ENCODE data around the gene ZNF808. TPM values are rescaled to one million over a fixed set of nuclear protein-coding genes. Genes with fewer than 3 reads are reported as not detected.
"Not testable (repeated sequence)": the region's sequence is repeated elsewhere in the genome, so short reads cannot be mapped to it uniquely, and the experiment has no call there.

ZNF808 gene
- total and polyA plus RNA-seq, 2 of the 13 experiments (the other 11 are each of a cell fraction or from before 2014, with no cell fraction given): 3.0 to 7.4 TPM

GRCh38 chr19:52601974-52602366 lies 74.5 kb downstream of the ZNF808 start:
- H3K79me2 ChIP-seq (ENCODE audit: insufficient read depth, low read length); in situ Hi-C loops (cut with HindIII; ENCODE audit: extremely low pct_ligation_motif_present, low pct_unique_long_range_greater_than_20kb); H3K27me3 ChIP-seq (ENCODE audit: control insufficient read depth in 1 of 2, insufficient read depth in 2 of 2, low read length in 2 of 2); FAIRE-seq; H2AFZ ChIP-seq (ENCODE audit: low read length); CTCF ChIA-PET (ENCODE audit: low intra/inter-chr PET ratio, low total read pairs); H3K36me3 ChIP-seq (replicated peaks in 1 of 2; ENCODE audit: control insufficient read depth in 1 of 2, insufficient read depth in 2 of 2, low read length in 2 of 2); BruUV-seq (replicated peaks); H4K20me1 ChIP-seq (ENCODE audit: insufficient read depth, low read length): not testable (repeated sequence)
- Histone ChIP-seq H3K9ac (ENCODE audit: insufficient read depth, low read depth, low read length) (peak overlapping the region; percentile 73; the same call in 1 of the 2 replicates), H3K4me1 (ENCODE audit: insufficient read depth, low read length) (peaks cover 17% of the 10 kb centered on the region), H3K9me3 (ENCODE audit: low read length) (peaks cover 43% of the 10 kb centered on the region), H3K27ac (ENCODE audit: extremely low read length, insufficient read depth, low read length) (peak overlapping the region; percentile 82), H3K4me3 (replicated peaks in 1 of 3; ENCODE audit: insufficient read depth in 1 of 3, low read depth in 2 of 3, low read length in 3 of 3) (peak overlapping the region; percentile 41 to 73 (median 71); a peak in 5 of 6 replicates), H3K4me2 (ENCODE audit: low read depth, low read length) (peak overlapping the region; percentile 74)
- intact Hi-C loops (cut with micrococcal nuclease; ENCODE audit: unreplicated experiment): loop anchor here (2.0 kb wide), 1 partner anchor 27 kb away; no protein-coding TSS in a partner anchor
- POLR2A ChIA-PET: interaction anchor here (0.8 kb wide), 1 partner anchor 87 kb away, joined by 3 read pairs; no protein-coding TSS in a partner anchor
- ATAC-seq (peak; percentile 54), DNase-seq (ENCODE audit: low spot score) (peak; percentile 21)
- 75% methylated on average over 3 of the region's 3 CpGs for WGBS (ENCODE audit: low lambda C conversion rate)
- 0 out of 2 replicates have a peak, but pooled peaks have one; percentile 30 for TF ChIP-seq SAP130 (CRISPR knock-in tag; IDR thresholded peaks at IDR 0.05; ENCODE audit: low read depth)
- peak; percentile 50 for TF ChIP-seq CTCF (CRISPR knock-in tag; IDR thresholded peaks at IDR 0.05)
- TF ChIP-seq ZNF263 (CRISPR knock-in tag; IDR thresholded peaks at IDR 0.05): peak; percentile 76

GRCh38 chr19:52602941-52603340 lies 75.5 kb downstream of the ZNF808 start:
- H3K4me1 ChIP-seq (ENCODE audit: insufficient read depth, low read length): peaks cover 17% of the 10 kb centered on the region
- DNase-seq (ENCODE audit: low spot score) (no peak), ATAC-seq (no peak), FAIRE-seq (no peak)
- H3K4me3 ChIP-seq (replicated peaks in 1 of 3; ENCODE audit: insufficient read depth in 1 of 3, low read depth in 2 of 3, low read length in 3 of 3): no peak overlapping the region
- H2AFZ ChIP-seq (ENCODE audit: low read length): no peak overlapping the region
- peaks cover 39% of the 10 kb centered on the region for H3K9me3 ChIP-seq (ENCODE audit: low read length)
- peaks cover 9% of the 10 kb centered on the region for H3K79me2 ChIP-seq (ENCODE audit: insufficient read depth, low read length)
- WGBS (ENCODE audit: low lambda C conversion rate): 78% methylated on average over 2 of the region's 2 CpGs
- BruUV-seq (replicated peaks): no TSS peak
- H4K20me1 ChIP-seq (ENCODE audit: insufficient read depth, low read length): no peaks in the 10 kb centered on the region
- H3K27ac ChIP-seq (ENCODE audit: extremely low read length, insufficient read depth, low read length): no peak overlapping the region
- H3K27me3 ChIP-seq (ENCODE audit: control insufficient read depth in 1 of 2, insufficient read depth in 2 of 2, low read length in 2 of 2): no peaks in the 10 kb centered on the region
- ChIA-PET POLR2A (no interaction called here), CTCF (ENCODE audit: low intra/inter-chr PET ratio, low total read pairs) (no interaction called here)
- H3K36me3 ChIP-seq (replicated peaks in 1 of 2; ENCODE audit: control insufficient read depth in 1 of 2, insufficient read depth in 2 of 2, low read length in 2 of 2): no peaks in the 10 kb centered on the region
- in situ Hi-C loops (cut with HindIII; ENCODE audit: extremely low pct_ligation_motif_present, low pct_unique_long_range_greater_than_20kb) (no loop called here), intact Hi-C loops (cut with micrococcal nuclease; ENCODE audit: unreplicated experiment) (no loop called here)
- H3K4me2 ChIP-seq (ENCODE audit: low read depth, low read length): no peak overlapping the region; the same call in 1 of the 2 replicates
- no peak overlapping the region for H3K9ac ChIP-seq (ENCODE audit: insufficient read depth, low read depth, low read length)
- no peak for TF ChIP-seq BRD4 (CRISPR knock-in tag; IDR thresholded peaks at IDR 0.05)
- no peak for TF ChIP-seq THYN1 (CRISPR knock-in tag; IDR thresholded peaks at IDR 0.05; ENCODE audit: borderline replicate concordance, low read depth)
- no peak for TF ChIP-seq ZFAT (CRISPR knock-in tag; conservative IDR thresholded peaks at IDR 0.05)
- TF ChIP-seq ZNF713 (CRISPR knock-in tag; IDR thresholded peaks at IDR 0.05): no peak
